GM21723 (cell line): Measurements from ENCODE around the gene PAK2.
"Not testable (repeated sequence)": the region's sequence is repeated elsewhere in the genome, so short reads cannot be mapped to it uniquely, and the experiment has no call there.

Source experiments
- ATAC-seq: cut with Tn5 transposase; IDR thresholded peaks from one replicate; pipeline ENCODE4 v1.9.1; 2021; ENCODE audit warnings: mild to moderate bottlenecking, moderate library complexity; ENCODE audit not compliant: unreplicated experiment

PAK2 gene

DNA sequence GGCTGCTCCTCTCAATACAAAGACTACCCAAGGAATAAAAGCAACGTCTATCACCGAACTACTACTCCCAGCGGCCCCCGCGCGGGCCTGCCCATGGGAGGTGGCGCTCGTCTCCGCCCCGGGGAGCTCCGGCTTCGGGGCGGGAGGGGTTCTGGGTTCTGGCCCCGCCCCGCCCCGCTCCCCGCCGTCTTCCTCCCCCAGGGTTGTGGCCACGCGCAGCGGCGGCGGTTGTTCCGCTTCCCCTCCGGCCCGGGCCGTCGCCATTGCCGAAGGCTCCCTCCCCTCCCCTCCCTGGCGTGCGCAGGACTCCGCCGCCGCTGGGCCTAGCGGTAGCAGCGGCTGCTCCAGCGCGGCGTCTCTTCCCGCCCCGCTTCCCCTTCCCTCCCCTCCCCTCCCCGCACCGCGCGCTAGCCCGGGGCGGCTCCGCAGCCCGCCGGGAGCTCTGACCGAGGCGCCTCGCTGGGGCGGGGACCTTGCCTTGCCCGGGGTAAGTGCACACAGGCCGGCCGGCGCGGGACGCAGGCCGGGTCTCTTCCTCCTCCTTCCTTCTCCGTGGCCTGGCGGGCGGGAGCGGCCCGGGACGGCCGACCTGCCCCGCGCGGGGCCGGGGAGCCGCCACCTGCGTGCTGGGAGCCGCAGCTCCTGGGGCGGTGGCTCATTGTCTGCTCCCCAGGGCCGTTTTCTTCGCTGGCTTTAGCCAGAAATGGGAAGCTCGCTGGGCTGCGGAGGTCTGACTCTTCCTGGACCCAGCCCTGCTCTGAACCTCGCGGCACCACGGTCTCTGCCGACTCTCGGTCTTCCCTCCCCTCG, at the start of gene PAK2:
Gene PAK2, plus strand, starts transcription at position 187 of the 810 bp plus-strand sequence. CDS start 42,790 bp downstream, outside the sequence.
- ATAC-seq: peak; percentile 89

DNA sequence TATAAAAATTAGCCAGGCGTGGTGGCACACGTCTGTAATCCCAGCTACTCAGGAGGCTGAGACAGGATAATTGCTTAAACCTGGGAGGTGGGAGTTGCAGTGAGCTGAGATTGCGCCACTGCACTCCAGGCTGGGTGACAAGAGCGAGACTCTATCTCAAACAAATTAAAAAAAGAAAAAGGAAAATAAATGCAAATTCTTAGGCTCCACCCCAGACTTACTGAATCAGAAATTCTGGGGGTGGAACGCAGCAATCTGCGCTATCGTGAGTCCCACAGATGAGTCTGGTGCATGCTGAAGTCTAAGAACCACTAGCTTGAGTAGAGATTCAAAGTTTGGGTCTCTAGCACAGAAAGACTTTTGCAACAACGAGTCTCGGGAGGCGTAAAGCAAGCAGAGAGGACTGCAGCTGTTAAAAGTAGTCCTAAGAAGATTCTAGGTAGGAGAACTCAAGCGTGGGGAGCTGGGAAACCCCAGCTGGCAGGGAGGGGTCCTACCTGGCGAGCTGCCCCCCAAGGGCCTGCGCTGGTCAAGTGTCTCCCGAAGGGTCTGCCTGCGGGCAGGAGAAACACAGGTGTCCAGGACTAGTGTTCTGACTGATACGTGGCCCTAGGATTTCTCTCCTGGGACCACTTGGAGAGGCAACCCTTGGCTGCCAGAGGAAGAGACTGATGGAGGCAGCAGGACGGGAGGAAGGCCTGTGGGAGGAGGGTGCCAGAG, 49.6 kb upstream of the PAK2 start:
- ATAC-seq: no peak

DNA sequence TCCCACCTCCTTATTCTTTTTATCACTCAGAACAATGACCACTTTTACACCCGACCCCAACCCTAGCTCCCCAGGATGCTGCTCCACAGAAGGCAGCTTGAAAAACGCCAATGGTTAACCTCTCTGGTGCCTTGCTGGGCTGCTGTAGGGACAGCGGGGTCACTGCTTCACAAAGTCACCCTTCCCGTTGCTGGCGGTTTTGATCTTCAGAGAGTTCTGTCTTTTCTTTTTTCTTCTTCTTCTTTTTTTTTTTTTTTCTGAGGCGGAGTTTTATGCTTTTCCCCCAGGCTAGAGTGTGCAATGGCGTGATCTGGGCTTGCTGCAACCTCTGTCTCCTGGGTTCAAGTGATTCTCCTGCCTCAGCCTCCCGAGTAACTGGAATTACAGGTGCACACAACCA, 48.3 kb upstream of the PAK2 start:
- no peak for ATAC-seq

DNA sequence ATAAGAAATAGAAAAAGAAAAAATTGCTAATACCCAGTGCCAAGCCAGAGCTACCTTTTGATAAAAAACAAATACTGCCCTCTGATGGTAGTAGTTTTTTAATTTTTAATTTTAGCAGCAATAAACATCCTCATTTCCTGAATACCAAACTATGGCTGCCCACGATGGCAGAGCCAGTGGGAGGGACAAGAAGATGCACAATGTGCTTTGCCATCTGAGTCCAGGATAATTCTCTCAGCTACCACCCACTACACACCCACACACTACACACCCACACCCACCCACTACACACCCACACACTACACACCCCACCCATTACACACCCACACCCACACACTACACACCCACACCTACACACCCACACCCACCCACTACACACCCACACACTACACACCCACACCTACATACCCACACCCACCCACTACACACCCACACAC, 45.4 kb upstream of the PAK2 start:
- ATAC-seq: no peak

DNA sequence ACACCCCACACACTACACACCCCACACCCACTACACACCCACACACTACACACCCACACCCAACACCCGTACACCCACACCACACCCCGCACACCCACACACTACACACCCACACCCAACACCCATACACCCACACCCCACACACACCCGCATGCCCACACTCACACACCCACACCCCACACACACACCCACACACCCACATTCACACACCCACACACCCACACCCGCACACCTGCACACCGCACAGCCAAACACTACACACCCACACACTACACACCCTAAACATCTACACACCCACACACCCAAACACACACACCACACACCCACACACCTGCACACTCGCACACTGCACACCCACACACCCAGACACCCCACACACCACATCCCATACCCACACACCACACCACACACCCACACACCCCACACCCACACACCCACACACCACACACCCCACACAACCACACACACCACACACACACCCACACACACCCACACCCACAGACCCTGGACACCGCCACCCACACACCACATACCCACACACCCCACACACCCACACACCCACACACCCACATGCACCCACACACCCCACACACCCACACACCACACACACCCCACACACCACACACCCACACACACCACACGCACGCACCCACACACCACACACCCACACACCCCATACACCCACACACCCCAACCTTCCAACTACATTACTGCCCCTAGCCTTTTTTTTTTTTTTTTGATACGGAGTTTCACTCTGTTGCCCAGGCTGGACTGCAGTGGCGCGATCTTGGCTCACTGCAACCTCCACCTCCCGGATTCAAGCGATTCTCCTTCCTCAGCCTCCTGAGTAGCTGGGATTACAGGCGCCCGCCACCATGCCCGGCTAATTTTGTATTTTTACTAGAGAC, 44.5 kb upstream of the PAK2 start:
- no peak for ATAC-seq

DNA sequence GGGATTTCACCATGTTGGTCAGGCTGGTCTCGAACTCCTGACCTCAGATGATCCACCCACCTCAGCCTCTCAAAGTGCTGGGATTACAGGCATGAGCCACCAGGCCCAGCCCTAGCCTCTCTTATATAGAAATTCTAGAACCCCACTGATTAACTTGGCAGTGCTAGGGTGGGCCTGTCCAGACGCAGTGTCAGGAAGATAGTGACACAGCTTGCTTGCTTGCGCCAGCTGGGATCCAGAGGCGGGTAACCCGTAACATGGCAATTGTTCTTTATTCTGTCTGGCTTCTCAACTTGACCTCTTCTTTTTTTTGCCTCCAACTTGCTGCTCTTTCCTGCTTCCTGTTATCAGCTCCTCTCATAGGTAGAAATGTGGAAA, 43.8 kb upstream of the PAK2 start:
- ATAC-seq: no peak

DNA sequence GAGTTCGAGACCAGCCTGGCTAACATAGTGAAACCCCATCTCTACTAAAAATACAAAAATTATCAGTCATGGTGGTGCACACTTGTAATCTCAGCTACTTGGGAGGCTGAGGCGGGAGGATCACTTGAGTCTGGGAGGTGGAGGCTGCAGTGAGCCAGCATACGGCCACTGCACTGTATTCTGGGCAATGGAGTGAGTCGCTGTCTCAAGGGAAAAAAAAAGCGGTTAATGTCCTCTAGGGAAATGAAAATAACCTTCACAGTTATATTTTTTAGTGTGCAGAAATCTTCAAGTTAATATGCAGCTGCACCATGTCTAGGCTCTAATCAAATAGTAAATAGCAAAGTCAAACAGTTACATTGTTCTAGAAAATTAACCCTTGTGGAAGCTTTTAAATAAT, 42.4 kb upstream of the PAK2 start:
- no peak for ATAC-seq

DNA sequence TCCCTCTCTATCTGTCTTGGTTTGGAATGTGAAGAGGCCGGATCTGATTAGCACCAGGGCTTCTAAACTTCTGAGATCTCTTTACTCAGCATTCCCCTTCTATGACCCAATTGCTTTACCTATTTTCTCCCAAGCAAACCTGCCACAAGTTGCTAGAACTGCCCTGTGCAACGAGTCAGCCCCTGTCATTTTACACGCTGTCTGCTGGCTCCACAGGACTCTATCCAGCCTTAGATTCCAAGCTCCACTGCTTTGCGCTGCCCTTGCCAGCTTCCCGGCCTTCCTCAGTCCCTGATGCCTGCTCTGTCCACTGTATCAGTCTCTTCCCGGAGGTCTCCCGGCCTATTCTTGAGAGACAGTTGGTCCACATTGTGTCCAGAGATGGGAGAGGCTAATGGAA, 39.9 kb upstream of the PAK2 start:
- ATAC-seq: no peak

DNA sequence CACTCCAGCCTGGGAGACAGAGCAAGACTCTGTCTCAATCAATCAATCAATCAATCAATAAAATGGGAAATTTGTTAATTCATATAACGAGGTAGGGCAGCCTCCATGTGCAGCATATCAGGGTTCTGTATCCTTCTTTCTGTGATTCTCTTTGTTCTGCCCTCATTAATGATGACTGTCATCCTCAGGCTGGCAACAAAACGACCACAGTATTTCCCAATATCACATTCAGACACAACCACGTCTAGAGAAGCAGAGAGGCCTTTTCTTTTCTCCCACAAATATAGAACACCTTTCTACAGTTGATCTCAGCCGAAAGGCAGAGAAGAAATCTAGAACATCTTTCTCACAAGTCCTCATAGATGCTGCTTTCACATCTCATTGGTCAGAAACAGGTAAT, 38.9 kb upstream of the PAK2 start:
- no peak for ATAC-seq

DNA sequence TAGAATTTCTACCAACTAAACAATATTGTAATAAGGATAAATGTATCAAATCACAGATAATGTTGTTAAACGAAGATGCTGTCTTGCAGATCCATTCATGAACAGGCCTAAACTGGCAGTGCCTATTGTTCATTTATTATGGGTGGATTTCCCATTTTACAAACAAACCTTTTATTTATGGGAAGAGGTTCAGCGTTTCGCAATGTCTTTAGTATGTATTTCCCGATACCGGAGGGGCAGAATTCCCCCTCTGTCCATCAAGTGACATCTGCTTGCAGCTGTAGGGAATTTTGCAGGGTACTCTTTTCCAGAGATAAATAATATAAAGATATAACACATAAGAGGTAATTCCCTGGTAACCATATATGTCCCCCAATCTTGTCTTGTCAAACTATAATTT, 33.3 kb upstream of the PAK2 start:
- ATAC-seq: no peak

DNA sequence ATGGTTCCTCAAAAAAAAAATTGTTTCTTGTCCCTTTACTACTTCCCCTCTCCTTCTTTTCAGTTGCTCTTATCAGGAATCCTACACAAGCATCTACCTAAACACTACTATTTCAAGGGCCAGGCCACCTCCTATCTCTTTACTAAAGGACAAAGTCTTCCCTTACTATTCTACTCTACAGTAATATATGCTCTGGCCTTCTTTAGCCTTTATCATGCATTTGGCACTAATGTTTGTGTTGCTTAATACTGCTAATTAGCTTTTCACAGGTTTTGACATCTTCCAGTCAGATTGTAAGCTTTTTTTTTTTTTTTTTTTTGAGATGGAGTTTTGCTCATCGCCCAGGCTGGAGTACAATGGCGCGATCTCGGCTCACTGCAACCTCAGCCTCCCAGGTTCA, 32.9 kb upstream of the PAK2 start:
- no peak for ATAC-seq

DNA sequence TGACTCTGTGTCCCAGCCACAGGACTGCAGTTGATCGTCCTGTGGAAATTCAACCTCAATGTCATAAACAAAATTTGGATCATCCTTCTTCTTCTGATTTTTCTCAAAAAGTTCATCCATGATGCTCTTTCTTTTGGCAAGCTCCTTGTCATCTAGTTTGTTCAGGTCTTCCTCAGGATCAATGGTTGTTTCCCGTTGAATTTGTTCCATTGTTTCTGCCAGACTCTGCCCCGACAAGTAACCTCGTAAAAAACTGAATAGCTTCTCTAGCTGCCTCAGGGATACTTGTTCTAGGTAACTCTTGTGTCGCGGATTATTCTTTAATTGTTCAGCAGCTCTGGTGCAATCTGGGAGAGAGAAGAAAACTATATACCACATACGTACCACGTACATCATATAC, 32.1 kb upstream of the PAK2 start:
- ATAC-seq: no peak

DNA sequence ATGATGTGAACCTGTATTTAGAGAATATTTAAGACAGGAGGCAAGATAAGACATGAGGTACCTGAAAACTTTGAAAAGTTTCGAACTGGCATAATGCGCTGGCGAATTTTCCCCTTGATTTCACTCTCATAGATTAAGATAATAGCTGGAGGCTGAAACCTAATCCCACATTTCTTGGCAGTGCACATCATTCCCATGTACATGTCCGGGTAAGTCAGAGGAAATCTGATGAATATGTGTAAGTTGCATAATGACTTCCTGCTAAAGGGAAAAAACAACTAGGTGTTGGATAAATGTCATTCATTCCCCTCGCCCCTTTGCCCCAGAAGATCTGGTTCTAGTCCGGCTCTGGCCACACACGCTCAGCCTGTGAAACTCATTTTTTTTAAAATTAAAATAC, 31.2 kb upstream of the PAK2 start:
- ATAC-seq: no peak

DNA sequence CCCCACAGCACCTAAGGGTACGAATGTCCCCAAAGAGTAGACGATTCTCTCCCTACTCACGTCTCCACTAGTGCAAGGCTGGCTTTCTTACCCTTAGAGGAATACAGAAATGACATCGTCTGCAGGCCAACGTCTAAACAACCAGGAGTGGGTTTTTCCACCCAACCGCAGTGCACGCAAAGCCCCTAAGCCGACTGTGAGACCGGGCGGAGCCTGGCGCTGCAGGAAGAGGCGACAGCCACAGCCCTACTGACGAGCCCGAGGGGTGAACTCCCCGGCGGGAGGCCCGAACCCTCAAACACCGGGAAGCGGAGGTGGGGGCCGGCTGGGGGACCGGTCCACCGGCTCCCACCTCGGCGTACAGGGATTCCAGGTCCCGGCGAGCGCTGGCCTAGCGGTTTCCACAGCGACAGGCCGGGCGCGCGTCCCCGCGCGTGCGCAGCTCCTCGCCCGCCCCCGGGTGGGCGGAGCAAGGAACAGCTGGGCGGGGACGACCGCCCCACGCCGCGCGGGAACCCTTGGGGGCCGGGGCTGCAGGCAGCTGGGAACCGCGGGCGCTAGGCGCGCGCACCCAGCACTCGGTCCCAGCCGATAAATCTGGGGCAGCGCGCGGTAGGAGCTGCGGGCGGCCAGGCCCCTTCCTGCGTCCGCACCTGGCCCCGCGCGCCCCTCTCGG, 27.7 kb upstream of the PAK2 start, which contains the start of the genes CEP19 and PIGX:
Gene CEP19, minus strand, starts transcription at position 413 of the 676 bp plus-strand sequence. CDS start 3,593 bp downstream, outside the sequence.
Gene PIGX, plus strand, starts transcription at position 540 of the 676 bp plus-strand sequence.
- ATAC-seq: peak; percentile 76

DNA sequence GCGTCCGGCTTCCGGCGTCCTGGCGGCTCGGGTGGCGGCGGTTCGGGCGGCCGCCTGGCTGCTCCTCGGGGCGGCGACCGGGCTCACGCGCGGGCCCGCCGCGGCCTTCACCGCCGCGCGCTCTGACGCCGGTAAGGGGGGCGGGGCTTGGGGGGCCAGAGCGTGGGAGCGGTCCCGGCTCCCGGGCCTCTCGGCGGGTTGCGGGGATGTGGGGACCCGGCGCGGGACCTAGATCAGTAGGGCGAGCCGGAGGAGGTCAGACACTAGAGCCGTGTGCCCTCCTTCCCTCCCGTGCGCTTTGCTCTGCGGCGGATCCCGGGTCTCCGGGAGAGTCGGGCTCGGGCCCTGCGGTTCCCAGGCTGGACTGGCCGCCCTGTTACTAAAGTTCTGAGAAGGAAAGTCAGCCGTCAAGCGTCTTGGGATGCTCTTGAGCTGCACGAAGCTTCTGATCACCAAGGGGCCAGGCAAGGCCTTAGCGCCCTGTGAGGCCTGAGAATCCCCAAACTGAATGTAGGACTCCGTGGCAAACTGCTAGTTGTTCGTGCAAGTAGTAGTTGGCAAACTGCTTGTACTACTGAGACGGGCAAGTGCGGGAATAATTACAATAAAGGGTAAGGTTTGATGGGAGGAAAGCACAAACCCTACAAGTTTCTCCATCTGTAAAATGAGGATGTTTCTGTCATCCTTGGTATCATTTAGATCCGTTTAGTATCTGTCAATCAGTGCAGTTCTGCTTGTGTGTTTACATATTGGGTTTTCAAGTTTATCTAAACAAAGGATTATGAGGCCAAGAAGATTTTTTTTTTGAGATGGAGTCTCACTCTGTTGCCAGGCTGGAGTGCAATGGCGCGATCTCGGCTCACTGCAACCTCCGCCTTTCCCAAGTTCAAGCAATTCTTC, 26.9 kb upstream of the PAK2 start:
- peak; percentile 51 for ATAC-seq

DNA sequence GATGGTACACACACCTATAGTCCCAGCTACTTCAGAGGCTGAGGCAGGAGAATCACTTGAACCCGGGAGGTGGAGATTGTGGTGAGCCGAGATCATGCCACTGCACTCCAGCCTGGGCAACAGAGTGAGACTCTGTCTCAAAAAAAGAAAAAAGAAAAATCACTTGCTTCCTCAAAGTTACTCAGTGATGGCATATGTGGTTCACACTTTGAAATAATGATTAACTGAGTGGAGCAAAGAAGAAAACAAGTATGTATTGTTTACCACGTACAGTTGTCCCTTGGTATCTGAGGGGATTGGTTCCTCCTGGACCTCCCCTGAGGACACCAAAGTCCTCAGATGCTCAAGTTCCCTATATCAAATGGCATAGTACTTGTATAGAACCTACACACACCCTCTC, 22.5 kb upstream of the PAK2 start:
- ATAC-seq: not testable (repeated sequence)

DNA sequence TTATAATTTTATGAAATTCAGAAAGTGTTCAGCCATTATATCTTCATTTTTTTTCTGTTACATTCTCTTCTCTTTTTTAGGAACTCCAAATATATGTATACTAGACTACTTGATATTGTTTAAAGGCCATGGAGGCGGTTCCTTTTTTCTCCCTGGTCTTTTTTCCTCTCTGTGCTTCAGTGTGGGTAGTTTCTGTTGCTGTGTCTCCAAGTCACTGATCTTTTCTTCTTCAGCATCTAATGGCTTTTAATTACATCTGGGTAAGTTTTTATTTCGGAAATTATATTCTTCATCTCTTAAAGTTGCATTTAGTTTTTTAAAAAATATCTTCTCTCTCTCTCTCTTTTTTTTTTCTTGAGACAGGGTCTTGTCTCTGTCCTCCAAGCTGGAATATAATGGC, 18.6 kb upstream of the PAK2 start:
- no peak for ATAC-seq

DNA sequence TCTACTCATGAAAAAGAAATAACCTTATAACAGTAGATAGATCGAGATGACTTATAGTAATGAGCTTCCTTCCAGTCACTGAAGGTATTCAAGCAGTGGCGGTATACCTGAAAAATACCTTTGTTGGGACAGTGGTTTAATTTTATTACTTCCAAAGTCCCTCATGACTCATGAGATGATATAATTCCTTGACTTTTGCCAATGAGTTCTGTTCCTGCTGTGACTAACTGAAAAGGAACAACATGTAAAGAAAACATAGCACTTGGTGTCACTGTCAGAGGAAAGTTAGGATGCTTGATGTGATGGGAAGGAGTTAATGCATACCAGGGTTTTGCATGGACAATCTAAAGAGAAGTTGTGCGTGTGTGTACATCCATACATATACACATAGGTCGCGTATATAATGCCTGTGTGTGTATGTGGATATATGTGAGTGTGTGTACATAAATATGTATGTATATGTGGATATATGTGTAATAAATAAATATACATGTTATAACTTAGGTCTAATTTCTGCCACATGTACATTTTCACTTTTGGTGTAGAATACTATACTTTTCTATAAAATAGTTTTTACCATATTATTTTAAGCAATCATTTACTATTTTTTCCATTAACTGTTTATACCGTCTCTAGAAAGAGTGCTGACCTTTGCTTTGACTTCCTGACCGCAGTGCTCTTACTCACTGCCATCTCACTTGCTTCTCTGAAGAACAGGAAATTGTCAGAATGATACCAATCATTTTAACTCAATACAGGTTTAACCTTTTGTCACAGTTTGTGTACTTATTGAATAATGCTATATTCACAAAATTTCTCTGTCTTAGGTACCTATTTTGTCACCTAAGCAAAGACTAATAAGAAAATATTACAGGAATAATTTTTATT, 12.6 kb upstream of the PAK2 start:
- no peak for ATAC-seq

DNA sequence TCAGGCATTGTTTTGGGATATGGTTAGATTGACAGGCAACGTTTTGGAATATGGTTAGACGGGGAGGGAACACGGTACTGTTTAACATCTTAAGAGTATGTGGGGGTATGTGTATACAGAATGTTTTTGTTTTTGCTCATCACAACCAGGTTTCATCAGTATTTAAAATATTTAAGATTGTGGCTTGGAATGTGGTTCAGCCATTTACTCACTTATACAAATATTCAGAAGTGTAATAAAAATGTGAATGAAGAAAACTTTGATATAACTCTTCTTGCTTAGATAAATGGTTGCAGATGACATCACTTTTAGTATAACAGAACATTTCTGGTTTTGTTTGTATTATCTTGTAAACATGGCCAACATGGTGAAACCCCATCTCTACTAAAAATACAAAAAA, 3.9 kb upstream of the PAK2 start:
- no peak for ATAC-seq
